KMS-11 (cell line): ENCODE data around the gene PADI1.
"Not testable (repeated sequence)": the region's sequence is repeated elsewhere in the genome, so short reads cannot be mapped to it uniquely, and the experiment has no call there.

Source experiments
- H2AFZ ChIP-seq: fragments of 200-600 bp; sonication (generic); 2 replicates; pipeline ENCODE4 v1.6.1; 2016; ENCODE audit warnings: antibody characterized with exemption, mixed run types, low read depth
- H3K27ac ChIP-seq: fragments of 200-600 bp; sonication (generic); 2 replicates; pipeline ENCODE4 v1.6.1; 2016; ENCODE audit warnings: mild to moderate bottlenecking, mixed run types
- H3K27me3 ChIP-seq: fragments of 200-600 bp; sonication (generic); 2 replicates; pipeline ENCODE4 v1.6.1; 2017; ENCODE audit warnings: mild to moderate bottlenecking, low read depth, mixed run types, moderate library complexity; ENCODE audit not compliant: insufficient read depth
- H3K36me3 ChIP-seq: fragments of 200-600 bp; sonication (generic); 2 replicates; pipeline ENCODE4 v1.6.1; 2017; ENCODE audit warnings: mild to moderate bottlenecking, mixed run types; ENCODE audit not compliant: insufficient read depth
- H3K4me1 ChIP-seq: fragments of 200-600 bp; sonication (generic); 2 replicates; pipeline ENCODE4 v1.6.1; 2016; ENCODE audit warnings: mild to moderate bottlenecking, low read depth, mixed run types; ENCODE audit not compliant: poor library complexity, severe bottlenecking
- H3K4me2 ChIP-seq: fragments of 200-600 bp; sonication (generic); 2 replicates; pipeline ENCODE4 v1.7.0; 2016; ENCODE audit warnings: mild to moderate bottlenecking, mixed run types
- H3K4me3 ChIP-seq: fragments of 200-600 bp; sonication (generic); IDR thresholded peaks from 2 replicates; pipeline ENCODE4 v1.6.1; 2017; ENCODE audit warnings: low read depth, low read length, mixed read lengths; ENCODE audit not compliant: insufficient read depth
- H3K79me2 ChIP-seq: fragments of 200-600 bp; sonication (generic); 2 replicates; pipeline ENCODE4 v1.6.1; 2016; ENCODE audit warnings: low read depth, mixed run types; ENCODE audit not compliant: insufficient read depth
- H3K9ac ChIP-seq: fragments of 200-600 bp; sonication (generic); 2 replicates; pipeline ENCODE4 v1.6.1; 2016; ENCODE audit warnings: mild to moderate bottlenecking, mixed run types
- H4K20me1 ChIP-seq: fragments of 200-600 bp; sonication (generic); 2 replicates; pipeline ENCODE4 v1.6.1; 2016; ENCODE audit warnings: mild to moderate bottlenecking, mixed run types; ENCODE audit not compliant: insufficient read depth
- TF ChIP-seq, protein P1 (sequence below): fragments of 200-600 bp; sonication (generic); conservative IDR thresholded peaks from 2 replicates; pipeline ENCODE4 v1.6.1; 2017; ENCODE audit warnings: low read depth, mild to moderate bottlenecking, antibody characterized with exemption, low read length, moderate library complexity, mixed read lengths

Gene PADI1

DNA sequence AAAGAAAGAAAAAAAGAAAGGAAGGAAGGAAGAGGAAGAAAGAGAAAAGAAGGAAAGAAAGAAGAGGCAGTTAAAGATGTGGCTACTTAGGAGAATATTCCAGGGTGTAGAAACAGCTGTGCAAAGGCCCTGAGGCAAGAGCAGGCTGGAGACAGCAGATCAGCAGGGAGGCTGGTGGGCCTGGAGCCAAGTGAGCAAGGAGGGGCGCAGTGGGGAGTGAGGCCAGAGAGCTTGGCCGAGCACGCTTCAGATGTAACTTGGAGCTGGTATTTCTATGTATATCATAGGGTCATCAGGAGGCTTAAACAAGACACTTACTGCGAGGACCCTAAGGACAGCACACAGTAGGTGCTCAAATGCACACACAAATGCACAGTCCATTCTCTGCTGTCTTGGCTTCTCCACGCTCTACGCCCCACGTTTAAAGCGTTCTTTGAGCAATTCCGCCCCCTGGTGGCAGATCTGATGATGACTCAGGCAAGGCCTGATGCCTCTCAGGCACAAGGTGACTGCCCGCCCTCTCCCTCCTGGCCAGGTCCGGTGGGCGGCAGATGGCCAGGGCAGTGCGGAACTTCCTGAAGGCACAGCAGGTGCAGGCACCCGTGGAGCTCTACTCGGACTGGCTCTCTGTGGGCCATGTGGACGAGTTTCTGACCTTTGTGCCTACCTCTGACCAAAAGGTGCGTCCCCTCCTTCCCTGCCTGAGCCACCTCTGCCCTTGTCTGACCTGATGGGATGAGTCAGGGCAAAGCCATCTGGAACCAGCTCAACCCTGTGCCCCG lies 32.0 kb downstream of the PADI1 start:
- Histone ChIP-seq H3K27ac (no peak overlapping the region), H3K27me3 (peaks cover 67% of the 10 kb centered on the region), H3K4me1 (no peaks in the 10 kb centered on the region), H3K9ac (no peak overlapping the region), H4K20me1 (no peaks in the 10 kb centered on the region), H3K4me2 (no peak overlapping the region), H3K4me3 (no peak overlapping the region), H3K36me3 (no peaks in the 10 kb centered on the region), H2AFZ (no peak overlapping the region), H3K79me2 (no peaks in the 10 kb centered on the region)
- TF ChIP-seq, protein P1, sequence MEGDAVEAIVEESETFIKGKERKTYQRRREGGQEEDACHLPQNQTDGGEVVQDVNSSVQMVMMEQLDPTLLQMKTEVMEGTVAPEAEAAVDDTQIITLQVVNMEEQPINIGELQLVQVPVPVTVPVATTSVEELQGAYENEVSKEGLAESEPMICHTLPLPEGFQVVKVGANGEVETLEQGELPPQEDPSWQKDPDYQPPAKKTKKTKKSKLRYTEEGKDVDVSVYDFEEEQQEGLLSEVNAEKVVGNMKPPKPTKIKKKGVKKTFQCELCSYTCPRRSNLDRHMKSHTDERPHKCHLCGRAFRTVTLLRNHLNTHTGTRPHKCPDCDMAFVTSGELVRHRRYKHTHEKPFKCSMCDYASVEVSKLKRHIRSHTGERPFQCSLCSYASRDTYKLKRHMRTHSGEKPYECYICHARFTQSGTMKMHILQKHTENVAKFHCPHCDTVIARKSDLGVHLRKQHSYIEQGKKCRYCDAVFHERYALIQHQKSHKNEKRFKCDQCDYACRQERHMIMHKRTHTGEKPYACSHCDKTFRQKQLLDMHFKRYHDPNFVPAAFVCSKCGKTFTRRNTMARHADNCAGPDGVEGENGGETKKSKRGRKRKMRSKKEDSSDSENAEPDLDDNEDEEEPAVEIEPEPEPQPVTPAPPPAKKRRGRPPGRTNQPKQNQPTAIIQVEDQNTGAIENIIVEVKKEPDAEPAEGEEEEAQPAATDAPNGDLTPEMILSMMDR, result peak; percentile 89

DNA sequence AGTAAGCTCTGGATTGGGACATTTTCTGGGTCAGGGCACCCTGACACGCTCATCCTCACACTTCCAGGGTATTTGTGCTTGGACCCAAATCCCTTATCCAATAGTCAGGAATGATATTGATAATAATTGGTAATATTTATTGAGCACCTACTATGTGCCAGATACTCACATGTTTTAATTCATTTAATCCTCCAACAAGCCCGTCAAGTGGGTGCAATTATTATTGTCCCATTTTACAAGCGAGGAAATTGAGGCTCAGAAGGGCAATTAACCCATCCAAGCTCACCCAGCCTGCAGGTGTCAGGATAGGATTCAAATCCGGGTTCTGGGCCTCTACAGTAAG lies 32.6 kb downstream of the PADI1 start:
- Histone ChIP-seq H3K27ac (no peak overlapping the region), H3K36me3 (no peaks in the 10 kb centered on the region), H3K4me3 (no peak overlapping the region), H3K79me2 (no peaks in the 10 kb centered on the region), H3K4me2 (no peak overlapping the region), H4K20me1 (no peaks in the 10 kb centered on the region), H2AFZ (no peak overlapping the region), H3K9ac (no peak overlapping the region), H3K27me3 (peaks cover 69% of the 10 kb centered on the region), H3K4me1 (no peaks in the 10 kb centered on the region)
- TF ChIP-seq, protein P1, result no peak

DNA sequence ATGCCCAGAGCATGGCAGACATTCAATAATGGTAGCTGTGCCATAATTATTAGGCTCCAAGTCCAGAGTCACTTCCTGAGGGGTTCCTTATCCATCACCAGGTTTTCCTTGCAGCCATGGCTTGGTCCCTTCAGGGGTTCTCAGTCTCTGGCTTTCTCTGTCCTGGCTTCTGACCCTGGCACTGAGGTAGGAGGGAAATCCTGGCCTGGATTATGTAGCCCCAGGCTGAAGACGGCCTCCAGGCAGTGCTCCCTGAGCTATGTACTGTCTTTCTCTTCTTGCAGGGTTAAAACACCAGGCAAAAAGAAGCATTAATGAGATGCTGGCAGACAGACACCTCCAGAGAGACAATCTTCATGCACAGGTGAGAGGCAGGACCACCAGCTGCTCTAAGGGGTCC lies 34.5 kb downstream of the PADI1 start:
- no peak overlapping the region for H3K27ac ChIP-seq
- no peak overlapping the region for H2AFZ ChIP-seq
- no peaks in the 10 kb centered on the region for H3K36me3 ChIP-seq
- no peak overlapping the region for H3K4me2 ChIP-seq
- no peaks in the 10 kb centered on the region for H4K20me1 ChIP-seq
- no peaks in the 10 kb centered on the region for H3K4me1 ChIP-seq
- TF ChIP-seq, protein P1, result no peak
- H3K79me2 ChIP-seq, result no peaks in the 10 kb centered on the region
- no peak overlapping the region for H3K9ac ChIP-seq
- H3K4me3 ChIP-seq, result no peak overlapping the region
- H3K27me3 ChIP-seq, result peaks cover 59% of the 10 kb centered on the region

DNA sequence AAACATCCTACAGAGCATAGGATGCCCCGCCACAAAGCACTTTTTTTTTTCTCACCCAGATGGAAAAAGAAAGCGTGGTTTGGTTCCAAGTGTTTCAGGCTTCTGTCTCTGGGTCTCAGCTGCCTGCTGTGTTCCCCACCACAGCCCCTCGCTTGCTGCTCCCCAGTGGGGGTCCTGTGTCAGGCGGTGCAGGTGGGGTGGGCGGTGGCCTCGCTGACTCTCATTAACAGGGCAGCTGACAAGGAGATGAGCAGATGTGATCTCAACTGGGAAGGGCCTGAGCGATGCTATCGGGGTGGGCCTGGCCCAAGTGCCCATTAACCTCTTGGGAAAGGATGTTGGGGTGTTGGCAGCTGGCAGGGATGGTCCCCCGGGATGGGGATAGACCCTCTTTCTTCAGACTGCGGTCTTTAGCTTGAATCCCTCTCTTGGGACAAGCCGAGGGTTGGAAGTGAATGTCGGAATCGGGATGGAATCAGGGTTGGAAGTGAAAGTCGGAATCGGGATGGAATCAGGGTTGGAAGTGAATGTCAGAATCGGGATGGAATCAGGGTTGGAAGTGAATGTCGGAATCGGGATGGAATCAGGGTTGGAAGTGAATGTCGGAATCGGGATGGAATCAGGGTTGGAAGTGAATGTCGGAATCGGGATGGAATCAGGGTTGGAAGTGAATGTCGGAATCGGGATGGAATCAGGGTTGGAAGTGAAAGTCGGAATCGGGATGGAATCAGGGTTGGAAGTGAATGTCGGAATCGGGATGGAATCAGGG lies 36.3 kb downstream of the PADI1 start:
- H3K27ac ChIP-seq, H3K9ac ChIP-seq, H3K4me3 ChIP-seq, H3K4me2 ChIP-seq, H2AFZ ChIP-seq, H3K79me2 ChIP-seq, H4K20me1 ChIP-seq, H3K36me3 ChIP-seq, H3K4me1 ChIP-seq: not testable (repeated sequence)
- H3K27me3 ChIP-seq, result peaks cover 63% of the 10 kb centered on the region

GRCh38 chr1:17241780-17242074 lies 36.8 kb downstream of the PADI1 start:
- not testable (repeated sequence) for H3K9ac ChIP-seq, H4K20me1 ChIP-seq, H3K79me2 ChIP-seq, H2AFZ ChIP-seq, H3K4me1 ChIP-seq, H3K27ac ChIP-seq, H3K4me2 ChIP-seq, H3K4me3 ChIP-seq, H3K36me3 ChIP-seq
- peaks cover 65% of the 10 kb centered on the region for H3K27me3 ChIP-seq
